GM12878 (cell line): ENCODE results near the gene INHBB. TPM values are rescaled to one million over a fixed set of nuclear protein-coding genes. Genes with fewer than 3 reads are reported as not detected.

Source experiments
- ATAC-seq: fragments of 200-7000 bp; cut with Tn5 transposase; 3 replicates; pipeline ENCODE4 v1.9.1; 2020; ENCODE audit warnings: mild to moderate bottlenecking, moderate library complexity
- BruUV-seq: library from RNA; stranded (reverse); fragments of 400-500 nt; replicated peaks from 2 replicates; lab custom pipeline; 2021; lab: Mats Ljungman, UMichigan
- CTCF ChIA-PET: fragments of 300-600 bp; sonication (Branson Sonifier 250); formaldehyde crosslinking; extraction: SDS; loops from one replicate; lab custom pipeline; 2021; ENCODE audit warnings: inconsistent platforms; lab: Yijun Ruan, JAX
- POLR2A ChIA-PET: fragments of 350-600 bp; formaldehyde crosslinking; extraction: SDS; loops from one replicate; lab custom pipeline; 2021; ENCODE audit warnings: inconsistent platforms; lab: Charles Lee
- RAD21 ChIA-PET: fragments of 300-600 bp; sonication (Branson Sonifier 250); formaldehyde crosslinking; loops from one replicate; lab custom pipeline; 2023; ENCODE audit warnings: antibody characterized with exemption; ENCODE audit not compliant: unreplicated experiment; lab: Charles Lee
- SMC1A ChIA-PET: fragments of 300-600 bp; sonication (Branson Sonifier 250); formaldehyde crosslinking; loops from one replicate; lab custom pipeline; 2023; ENCODE audit not compliant: unreplicated experiment, uncharacterized antibody; lab: Charles Lee
- DNase-seq: peaks from one replicate; pipeline ENCODE4 v3.0.0-alpha.2; 2011; ENCODE audit warnings: low read depth, low spot score
- FAIRE-seq: peaks from 3 replicates; lab custom pipeline; 2011; peaks lifted over from hg19 to GRCh38; lab: Jason Lieb, UNC
- H2AFZ ChIP-seq: 2 replicates; pipeline ENCODE4 v1.6.0; 2011; ENCODE audit warnings: low read depth, low read length, control low read depth; ENCODE audit not compliant: control insufficient read depth
- H3K27ac ChIP-seq: 2 replicates; pipeline ENCODE4 v1.5.1; 2011; ENCODE audit warnings: control low read depth; ENCODE audit not compliant: control insufficient read depth, insufficient read depth
- H3K27me3 ChIP-seq, 2 experiments: replicated peaks in 1 of 2; 2 replicates each; pipeline versions ENCODE4 v1.6.0 to v1.6.1; 2011; ENCODE audit warnings: low read length in 1 of 2; ENCODE audit not compliant: control insufficient read depth in 2 of 2, insufficient read depth in 2 of 2
- H3K36me3 ChIP-seq, 2 experiments: 2 replicates each; pipeline ENCODE4 v1.5.1; 2011; ENCODE audit warnings: low read length in 1 of 2; ENCODE audit not compliant: control insufficient read depth in 2 of 2, insufficient read depth in 2 of 2
- H3K4me1 ChIP-seq: 2 replicates; pipeline ENCODE4 v1.6.1; 2011; ENCODE audit warnings: mild to moderate bottlenecking, low read length, moderate library complexity, mixed read lengths; ENCODE audit not compliant: control insufficient read depth, insufficient read depth
- H3K4me2 ChIP-seq: 2 replicates; pipeline ENCODE4 v1.6.0; 2011; ENCODE audit warnings: control low read depth; ENCODE audit not compliant: control insufficient read depth, insufficient read depth
- H3K4me3 ChIP-seq: fragments of 200-600 bp; sonication (generic); 2 replicates; pipeline ENCODE4 v1.5.1; 2016
- H3K79me2 ChIP-seq: 2 replicates; pipeline ENCODE4 v1.6.0; 2011; ENCODE audit warnings: low read length; ENCODE audit not compliant: control insufficient read depth, insufficient read depth
- H3K9ac ChIP-seq: 2 replicates; pipeline ENCODE4 v1.8.0; 2011; ENCODE audit warnings: low read length, control low read depth, mixed read lengths; ENCODE audit not compliant: control insufficient read depth, insufficient read depth
- H3K9me3 ChIP-seq: replicated peaks from 3 replicates; pipeline ENCODE4 v1.5.1; 2011; ENCODE audit warnings: mild to moderate bottlenecking, low read length; ENCODE audit not compliant: control insufficient read depth, insufficient read depth
- H4K20me1 ChIP-seq: 2 replicates; pipeline ENCODE4 v1.6.0; 2011; ENCODE audit not compliant: control insufficient read depth, insufficient read depth
- ASH2L ChIP-seq: fragments of 300-600, 200-600 bp; sonication (generic); IDR thresholded peaks from 2 replicates; pipeline ENCODE4 v1.6.1; 2017; ENCODE audit warnings: low read depth, mild to moderate bottlenecking, borderline replicate concordance
- CREB1 ChIP-seq: IDR thresholded peaks from 2 replicates; pipeline ENCODE4 v1.6.1; 2012; ENCODE audit warnings: low read depth, mild to moderate bottlenecking, inconsistent platforms
- HDAC6 ChIP-seq: fragments of 200-600 bp; sonication (generic); IDR thresholded peaks from one replicate; pipeline ENCODE4 v1.8.0; 2017; ENCODE audit warnings: antibody characterized with exemption; ENCODE audit not compliant: unreplicated experiment
- KDM1A ChIP-seq: fragments of 200-600 bp; sonication (generic); IDR thresholded peaks from 2 replicates; pipeline ENCODE4 v1.6.1; 2016; ENCODE audit warnings: borderline replicate concordance
- NR2F1 ChIP-seq: fragments of 450-650 bp; conservative IDR thresholded peaks from 2 replicates; pipeline ENCODE4 v1.6.1; 2017; ENCODE audit warnings: mild to moderate bottlenecking
- NRF1 ChIP-seq: conservative IDR thresholded peaks from 2 replicates; pipeline ENCODE4 v1.6.1; 2011; ENCODE audit warnings: mild to moderate bottlenecking, low read depth, low read length, improper control_type of control experiment
- PKNOX1 ChIP-seq: fragments of 450-650 bp; IDR thresholded peaks from 2 replicates; pipeline ENCODE4 v1.6.1; 2016; ENCODE audit warnings: mild to moderate bottlenecking
- RB1 ChIP-seq: fragments of 450-650 bp; formaldehyde crosslinking; IDR thresholded peaks from 2 replicates; pipeline ENCODE4 v1.6.1; 2017; ENCODE audit warnings: mild to moderate bottlenecking, borderline replicate concordance
- SIN3A ChIP-seq: IDR thresholded peaks from 2 replicates; pipeline ENCODE4 v1.6.1; 2012; ENCODE audit warnings: low read depth, low read length, improper control_type of control experiment
- SUZ12 ChIP-seq: fragments of 200-600 bp; sonication (generic); IDR thresholded peaks from one replicate; pipeline ENCODE4 v1.6.1; 2018; ENCODE audit warnings: antibody characterized with exemption, mild to moderate bottlenecking; ENCODE audit not compliant: unreplicated experiment
- TBL1XR1 ChIP-seq: IDR thresholded peaks from 2 replicates; pipeline ENCODE4 v1.6.1; 2012; ENCODE audit warnings: low read depth, low read length, improper control_type of control experiment
- ZBED1 ChIP-seq: IDR thresholded peaks from 2 replicates; pipeline ENCODE4 v1.6.1; 2016; ENCODE audit warnings: borderline replicate concordance
- ZNF622 ChIP-seq: fragments of 450-650 bp; IDR thresholded peaks from 2 replicates; pipeline ENCODE4 v1.6.1; 2017; ENCODE audit warnings: mild to moderate bottlenecking, inconsistent platforms
- ZZZ3 ChIP-seq: IDR thresholded peaks from 2 replicates; pipeline ENCODE4 v1.6.1; 2011; ENCODE audit warnings: low read depth; ENCODE audit not compliant: control insufficient read depth, insufficient read length
- WGBS: methylation state at CpG from one replicate; pipeline ENCODE4 v1.1.6; 2016; ENCODE audit warnings: low lambda C conversion rate; ENCODE audit not compliant: insufficient replicate concordance, insufficient coverage; ENCODE audit errors: missing lambda C conversion rate; 5-methylcytosine and 5-hydroxymethylcytosine counted together
- in situ Hi-C: fragments of 300-500 bp; cut with MboI; formaldehyde crosslinking; loops from 9 replicates; pipeline ENCODE4 v1.14.3; 2018; ENCODE audit warnings: mixed read lengths
- intact Hi-C: fragments of 100-400 bp; cut with micrococcal nuclease; formaldehyde crosslinking; loops from one replicate; pipeline ENCODE4 v1.14.2; 2022; ENCODE audit not compliant: unreplicated experiment
- polyA plus RNA-seq, 11 experiments: library from polyadenylated mRNA; depleted of rRNA in 4 of 11; unstranded in 6 of 11; stranded (reverse) in 5 of 11; fragments of >200 nt; fragmentation: Nextera tagmentation in 4 of 11; fragmentation: Illumina TruSeq in 1 of 11; extraction: Ambion mirVana in 4 of 11; extraction: Trizol in 1 of 11; gene quantifications; 1 replicate in 1 of 11; 2 replicates in 10 of 11; pipeline versions ENCODE4 v1.2.1 to v1.2.3, GENCODE V29; 2011 to 2016; ENCODE audit warnings: inconsistent platforms in 2 of 11, missing spikeins in 2 of 11, low read depth in 1 of 11
- total RNA-seq, 4 experiments: library from RNA; depleted of rRNA in 3 of 4; stranded (reverse); fragments of >200 nt in 3 of 4; fragmentation: Illumina TruSeq in 1 of 4; extraction: Trizol in 1 of 4; gene quantifications; 2 replicates each; pipeline versions ENCODE4 v1.2.1 to v1.2.3, GENCODE V29; 2013 to 2021
- TF ChIP-seq, protein P1 (sequence below): IDR thresholded peaks from 2 replicates; pipeline ENCODE4 v1.6.1; 2012; ENCODE audit warnings: low read length, inconsistent platforms

INHBB gene
- total and polyA plus RNA-seq, 10 of the 15 experiments (the other 5 are each of a cell fraction or from before 2014, with no cell fraction given): 0.05 TPM; not detected in 9

GRCh38 chr2:120378605-120379004 is 32.7 kb downstream of the INHBB start:
- ATAC-seq (no peak), DNase-seq (no peak), FAIRE-seq (no peak)
- no peak overlapping the region for H3K9ac ChIP-seq
- no peaks in the 10 kb centered on the region for H3K9me3 ChIP-seq
- intact Hi-C loops (no loop called here), in situ Hi-C loops (no loop called here)
- H3K27me3 ChIP-seq: peaks cover 0 to 1% of the 10 kb centered on the region in 2 experiments; a peak in 2 of 4 replicates
- WGBS: 0% methylated on average over 2 of the region's 3 CpGs
- no peak overlapping the region for H2AFZ ChIP-seq
- ChIA-PET POLR2A (no interaction called here), RAD21 (no interaction called here), CTCF (no interaction called here), SMC1A (no interaction called here)
- no peak for TF ChIP-seq CREB1
- TF ChIP-seq PKNOX1: no peak
- TF ChIP-seq SIN3A: no peak
- no peak for TF ChIP-seq SUZ12
- no peak overlapping the region for H3K4me3 ChIP-seq
- H3K36me3 ChIP-seq: no peaks in the 10 kb centered on the region
- no peak overlapping the region for H3K27ac ChIP-seq
- H3K4me2 ChIP-seq: no peak overlapping the region
- no peaks in the 10 kb centered on the region for H3K4me1 ChIP-seq
- no TSS peak for BruUV-seq
- no peaks in the 10 kb centered on the region for H3K79me2 ChIP-seq
- H4K20me1 ChIP-seq: no peaks in the 10 kb centered on the region; the same call in 1 of the 2 replicates

GRCh38 chr2:120379916-120380893 is 34.3 kb downstream of the INHBB start:
- ChIA-PET SMC1A (no interaction called here), RAD21 (no interaction called here)
- TF ChIP-seq, protein P1, sequence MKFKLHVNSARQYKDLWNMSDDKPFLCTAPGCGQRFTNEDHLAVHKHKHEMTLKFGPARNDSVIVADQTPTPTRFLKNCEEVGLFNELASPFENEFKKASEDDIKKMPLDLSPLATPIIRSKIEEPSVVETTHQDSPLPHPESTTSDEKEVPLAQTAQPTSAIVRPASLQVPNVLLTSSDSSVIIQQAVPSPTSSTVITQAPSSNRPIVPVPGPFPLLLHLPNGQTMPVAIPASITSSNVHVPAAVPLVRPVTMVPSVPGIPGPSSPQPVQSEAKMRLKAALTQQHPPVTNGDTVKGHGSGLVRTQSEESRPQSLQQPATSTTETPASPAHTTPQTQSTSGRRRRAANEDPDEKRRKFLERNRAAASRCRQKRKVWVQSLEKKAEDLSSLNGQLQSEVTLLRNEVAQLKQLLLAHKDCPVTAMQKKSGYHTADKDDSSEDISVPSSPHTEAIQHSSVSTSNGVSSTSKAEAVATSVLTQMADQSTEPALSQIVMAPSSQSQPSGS: no peak
- TF ChIP-seq NR2F1: no peak
- TF ChIP-seq ZZZ3: no peak
- TF ChIP-seq NRF1: no peak
- no peak for TF ChIP-seq ZNF622
- no peak for TF ChIP-seq ZBED1
- TF ChIP-seq KDM1A: no peak
- no peak for TF ChIP-seq RB1
- no peak for TF ChIP-seq TBL1XR1
- TF ChIP-seq ASH2L: no peak
- no peak for TF ChIP-seq HDAC6

More at GRCh38 chr2:120379916-120380893, 34.3 kb downstream of the INHBB start:
- Histone ChIP-seq H3K9me3 (no peaks in the 10 kb centered on the region), H3K27me3 (peaks cover 0 to 1% of the 10 kb centered on the region in 2 experiments; a peak in 2 of 4 replicates), H3K4me1 (no peaks in the 10 kb centered on the region), H4K20me1 (no peaks in the 10 kb centered on the region; the same call in none of the 2 replicates), H2AFZ (no peak overlapping the region), H3K36me3 (no peaks in the 10 kb centered on the region), H3K79me2 (no peaks in the 10 kb centered on the region), H3K4me3 (no peak overlapping the region), H3K27ac (no peak overlapping the region), H3K9ac (no peak overlapping the region), H3K4me2 (no peak overlapping the region)
- DNase-seq: no peak
- intact Hi-C loops: no loop called here
- in situ Hi-C loops: no loop called here
- CTCF ChIA-PET: no interaction called here
- POLR2A ChIA-PET: no interaction called here
- WGBS: 31% methylated on average over 21 of the region's 21 CpGs
- no peak for ATAC-seq
- FAIRE-seq: no peak
- BruUV-seq: no TSS peak
